Right atrium auricular region (tissue), 2 donors: ENCODE measurements around the gene TDRD7. TPM values are rescaled to one million over a fixed set of nuclear protein-coding genes. Genes with fewer than 3 reads are reported as not detected.

Experiments
- DNase-seq: peaks from one replicate; pipeline ENCODE4 v3.0.0-alpha.2; 2019; ENCODE audit warnings: low spot score
- H3K27ac ChIP-seq, 2 donors: fragments of 200-600 bp; sonication (generic); 1 replicate in 1 of 2; 2 replicates in 1 of 2; pipeline ENCODE4 v1.5.1; 2016 to 2019
- H3K27me3 ChIP-seq, 2 donors: fragments of 200-600 bp; sonication (generic); one replicate each; pipeline versions ENCODE4 v1.5.1 to v1.6.0; 2017 to 2019
- H3K36me3 ChIP-seq: fragments of 200-600 bp; sonication (generic); one replicate; pipeline ENCODE4 v1.5.1; 2016
- H3K4me1 ChIP-seq, 2 donors: fragments of 200-600 bp; sonication (generic); one replicate each; pipeline versions ENCODE4 v1.5.1 to v1.6.0; 2017 to 2019
- H3K4me3 ChIP-seq, 2 donors: fragments of 200-600 bp; sonication (generic); 1 replicate in 1 of 2; 2 replicates in 1 of 2; pipeline ENCODE4 v1.5.1; 2017 to 2019; ENCODE audit warnings: mild to moderate bottlenecking in 1 of 2, moderate library complexity in 1 of 2
- H3K9me3 ChIP-seq, 2 donors: fragments of 200-600 bp; sonication (generic); one replicate each; pipeline ENCODE4 v1.5.1; 2019
- CTCF ChIP-seq, 2 donors: fragments of 200-600 bp; sonication (generic); IDR thresholded peaks; one replicate each; pipeline ENCODE4 v1.5.1; 2019; ENCODE audit warnings: antibody characterized with exemption in 2 of 2
- total RNA-seq, 2 donors: library from RNA; depleted of rRNA; stranded (reverse); fragments of >200 nt; gene quantifications; one replicate each; pipeline ENCODE4 v1.1.0, GENCODE V29; 2016

TDRD7 gene
- total RNA-seq, 2 donors from 2014 or later = 6.5 to 7.2 TPM

- Histone ChIP-seq H3K27ac (peak overlapping the region in 1 of 2 donors; percentile 30), H3K36me3 (no peaks in the 10 kb centered on the region), H3K4me1 (peaks cover 0 to 38% of the 10 kb centered on the region in 2 donors), H3K9me3 (no peaks in the 10 kb centered on the region), H3K4me3 (no peak overlapping the region), H3K27me3 (no peaks in the 10 kb centered on the region)
- no peak for DNase-seq
- TF ChIP-seq CTCF (IDR thresholded peaks at IDR 0.05) = no peak
Measured at GRCh38 chr9:97500263-97500662, 88.4 kb downstream of the TDRD7 start.

- H3K4me1 ChIP-seq = peaks cover 0 to 43% of the 10 kb centered on the region in 2 donors
Measured at GRCh38 chr9:97500765-97501176, 88.9 kb downstream of the TDRD7 start.

GRCh38 chr9:97501177-97501971, 89.5 kb downstream of the TDRD7 start, which contains the start of gene TMOD1:
Gene TMOD1 (plus strand): TSS chr9:97501666. CDS start chr9:97524189, 22,523 bp downstream.
- H3K4me3 ChIP-seq = peak within 1 kb of the TSS; percentile 90 to 95
- H3K4me1 ChIP-seq = peaks cover 0 to 49% of the 10 kb centered on the region in 2 donors
- peak; percentile 19 to 39 for TF ChIP-seq CTCF (IDR thresholded peaks at IDR 0.05)
- no peaks in the 10 kb centered on the region for H3K27me3 ChIP-seq
- H3K36me3 ChIP-seq = no peaks in the 10 kb centered on the region
- no peaks in the 10 kb centered on the region for H3K9me3 ChIP-seq
- DNase-seq = no peak
- peak within 1 kb of the TSS; percentile 93 to 99 for H3K27ac ChIP-seq

More at GRCh38 chr9:97500765-97501176, 88.9 kb downstream of the TDRD7 start:
- Histone ChIP-seq H3K9me3 (no peaks in the 10 kb centered on the region), H3K27me3 (no peaks in the 10 kb centered on the region), H3K27ac (peak overlapping the region; percentile 73 to 77), H3K4me3 (peak overlapping the region; percentile 31 to 90), H3K36me3 (no peaks in the 10 kb centered on the region)
- no peak for TF ChIP-seq CTCF (IDR thresholded peaks at IDR 0.05)
- DNase-seq = no peak

GRCh38 chr9:97501972-97502221, 90.0 kb downstream of the TDRD7 start:
- Histone ChIP-seq H3K4me1 (peaks cover 0 to 54% of the 10 kb centered on the region in 2 donors), H3K27me3 (no peaks in the 10 kb centered on the region), H3K9me3 (no peaks in the 10 kb centered on the region), H3K27ac (peak overlapping the region; percentile 93 to 99), H3K36me3 (no peaks in the 10 kb centered on the region), H3K4me3 (peak overlapping the region; percentile 90 to 95)
- TF ChIP-seq CTCF (IDR thresholded peaks at IDR 0.05) = no peak
- DNase-seq = no peak

- no peak for TF ChIP-seq CTCF (IDR thresholded peaks at IDR 0.05)
- peak overlapping the region; percentile 93 to 99 for H3K27ac ChIP-seq
- H3K4me1 ChIP-seq = peaks cover 0 to 59% of the 10 kb centered on the region in 2 donors
- H3K36me3 ChIP-seq = no peaks in the 10 kb centered on the region
- no peaks in the 10 kb centered on the region for H3K9me3 ChIP-seq
- DNase-seq = no peak
- H3K27me3 ChIP-seq = no peaks in the 10 kb centered on the region
- peak overlapping the region; percentile 90 to 95 for H3K4me3 ChIP-seq
Measured at GRCh38 chr9:97502222-97502983, 90.5 kb downstream of the TDRD7 start.
